ENCODE measurements around the gene MOBP. TPM values are rescaled to one million over a fixed set of nuclear protein-coding genes. Genes with fewer than 3 reads are reported as not detected.
"Not testable (repeated sequence)": the region's sequence is repeated elsewhere in the genome, so short reads cannot be mapped to it uniquely, and the experiment has no call there.

The MOBP gene
- total and polyA plus RNA-seq, 2 of the 4 experiments (the other 2 are of a cell fraction) = not detected

GRCh38 chr3:39457361-39457760 is 10.1 kb upstream of the MOBP start:
- H3K27ac ChIP-seq (ENCODE audit: insufficient read depth, low read length) = no peak overlapping the region
- H3K9ac ChIP-seq (ENCODE audit: low read depth, low read length) = no peak overlapping the region
- 60% methylated on average over 1 of the region's 9 CpGs; no CpG with 5 or more reads in 1 of the 2 experiments for WGBS, 2 experiments (ENCODE audit: extremely low coverage in 2 of 2, insufficient read length in 1 of 2)
- H2BK5ac ChIP-seq (ENCODE audit: low read depth, low read length, poor library complexity, severe bottlenecking) = no peak overlapping the region
- CTCF ChIA-PET = no interaction called here
- H2BK120ac ChIP-seq (ENCODE audit: low read depth, low read length) = no peak overlapping the region
- no peak overlapping the region for H2BK15ac ChIP-seq (ENCODE audit: low read depth, low read length)
- H3K36me3 ChIP-seq (ENCODE audit: control insufficient read depth, insufficient read depth, low read length) = no peaks in the 10 kb centered on the region
- H2BK20ac ChIP-seq (ENCODE audit: low read depth, low read length) = no peak overlapping the region
- H3K56ac ChIP-seq (ENCODE audit: extremely low read depth, insufficient read depth, low read length) = no peak overlapping the region
- TF ChIP-seq MAFK (IDR thresholded peaks at IDR 0.05; ENCODE audit: low read depth, low read length) = no peak
- TF ChIP-seq, protein P1, sequence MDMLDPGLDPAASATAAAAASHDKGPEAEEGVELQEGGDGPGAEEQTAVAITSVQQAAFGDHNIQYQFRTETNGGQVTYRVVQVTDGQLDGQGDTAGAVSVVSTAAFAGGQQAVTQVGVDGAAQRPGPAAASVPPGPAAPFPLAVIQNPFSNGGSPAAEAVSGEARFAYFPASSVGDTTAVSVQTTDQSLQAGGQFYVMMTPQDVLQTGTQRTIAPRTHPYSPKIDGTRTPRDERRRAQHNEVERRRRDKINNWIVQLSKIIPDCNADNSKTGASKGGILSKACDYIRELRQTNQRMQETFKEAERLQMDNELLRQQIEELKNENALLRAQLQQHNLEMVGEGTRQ (IDR thresholded peaks at IDR 0.05; ENCODE audit: low read depth, low read length) = no peak
- TF ChIP-seq FOS (IDR thresholded peaks at IDR 0.05; ENCODE audit: low read depth, low read length) = no peak
- no peak for TF ChIP-seq NFE2L2 (IDR thresholded peaks at IDR 0.05; ENCODE audit: low read depth, low read length)
- TF ChIP-seq CEBPB (IDR thresholded peaks at IDR 0.05; ENCODE audit: low read depth, low read length) = no peak
- H4K20me1 ChIP-seq (ENCODE audit: insufficient read depth, low read length) = no peaks in the 10 kb centered on the region
- BruUV-seq (replicated peaks) = no TSS peak
- no peak overlapping the region for H2AFZ ChIP-seq (replicated peaks; ENCODE audit: low read length, poor library complexity)
- DNase-seq (no peak), ATAC-seq (ENCODE audit: low read depth) (no peak)
- no peaks in the 10 kb centered on the region for H3K79me1 ChIP-seq (ENCODE audit: low read depth in 1 of 2, low read length in 2 of 2)
- no peak overlapping the region for H3K23ac ChIP-seq (ENCODE audit: low read depth, low read length)
- H3K4me3 ChIP-seq (ENCODE audit: insufficient read depth, low read depth, low read length) = no peak overlapping the region
- H2AK9ac ChIP-seq (replicated peaks; ENCODE audit: low read depth, low read length, poor library complexity) = no peak overlapping the region
- no peak overlapping the region for H4K91ac ChIP-seq (ENCODE audit: insufficient read depth, low read depth, low read length)
- H3K9me3 ChIP-seq (ENCODE audit: control insufficient read depth, insufficient read depth, low read length) = no peaks in the 10 kb centered on the region
- H3K27me3 ChIP-seq (ENCODE audit: control insufficient read depth, insufficient read depth, low read length) = no peaks in the 10 kb centered on the region
- no peak overlapping the region for H3K14ac ChIP-seq (replicated peaks; ENCODE audit: low read depth, low read length)
- dilution Hi-C loops (cut with HindIII; ENCODE audit: low sequenced_read_pairs, unreplicated experiment) = no loop called here
- intact Hi-C loops (cut with micrococcal nuclease) = no loop called here
- no peaks in the 10 kb centered on the region for H3K4me1 ChIP-seq (ENCODE audit: control insufficient read depth, insufficient read depth, low read length)
- POLR2A ChIA-PET (ENCODE audit: unreplicated experiment) = no interaction called here
- no peak overlapping the region for H2AK5ac ChIP-seq (ENCODE audit: low read depth, low read length)
- in situ Hi-C loops (cut with MboI; ENCODE audit: low sequenced_read_pairs) = no loop called here
- H4K8ac ChIP-seq (ENCODE audit: low read depth in 2 of 2, low read length in 2 of 2) = no peak overlapping the region
- H3K4ac ChIP-seq (ENCODE audit: low read depth, low read length) = no peak overlapping the region
- no peak overlapping the region for H3K4me2 ChIP-seq (ENCODE audit: low read depth, low read length)
- H3K18ac ChIP-seq (ENCODE audit: low read depth, low read length) = no peak overlapping the region
- H3K9me1 ChIP-seq (ENCODE audit: insufficient read depth, low read length) = no peaks in the 10 kb centered on the region
- H4K5ac ChIP-seq (ENCODE audit: low read depth, low read length) = no peak overlapping the region

DNA sequence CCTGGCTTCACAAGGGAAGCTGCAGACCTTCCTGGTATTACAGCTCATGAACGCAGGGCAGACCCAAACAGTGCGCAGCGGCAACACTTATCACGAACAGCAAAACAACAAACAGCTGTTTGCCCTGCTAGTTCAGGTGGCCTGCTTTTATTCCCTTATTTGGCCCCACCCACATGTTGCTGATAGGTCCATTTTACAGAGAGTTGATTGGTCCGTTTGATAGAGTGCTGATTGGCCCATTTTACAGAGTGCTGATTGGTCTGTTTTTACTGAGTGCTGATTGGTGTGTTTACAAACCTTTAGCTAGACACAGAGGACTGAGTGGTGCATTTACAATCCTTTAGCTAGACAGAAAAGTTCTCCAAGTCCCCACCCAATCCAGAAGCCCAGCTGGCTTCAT is 8.9 kb upstream of the MOBP start:
- dilution Hi-C loops (cut with HindIII; ENCODE audit: low sequenced_read_pairs, unreplicated experiment) = not testable (repeated sequence)

More for the DNA sequence above, 8.9 kb upstream of the MOBP start:
- BruUV-seq (replicated peaks); H3K27ac ChIP-seq (ENCODE audit: insufficient read depth, low read length); H2BK120ac ChIP-seq (ENCODE audit: low read depth, low read length); H2AK5ac ChIP-seq (ENCODE audit: low read depth, low read length); H3K36me3 ChIP-seq (ENCODE audit: control insufficient read depth, insufficient read depth, low read length); in situ Hi-C loops (cut with MboI; ENCODE audit: low sequenced_read_pairs); H3K9me1 ChIP-seq (ENCODE audit: insufficient read depth, low read length); H3K18ac ChIP-seq (ENCODE audit: low read depth, low read length); H4K20me1 ChIP-seq (ENCODE audit: insufficient read depth, low read length); H4K5ac ChIP-seq (ENCODE audit: low read depth, low read length); H2BK20ac ChIP-seq (ENCODE audit: low read depth, low read length); H3K4me2 ChIP-seq (ENCODE audit: low read depth, low read length); H2AK9ac ChIP-seq (replicated peaks; ENCODE audit: low read depth, low read length, poor library complexity); H3K27me3 ChIP-seq (ENCODE audit: control insufficient read depth, insufficient read depth, low read length); H2BK5ac ChIP-seq (ENCODE audit: low read depth, low read length, poor library complexity, severe bottlenecking); H3K9ac ChIP-seq (ENCODE audit: low read depth, low read length); H3K14ac ChIP-seq (replicated peaks; ENCODE audit: low read depth, low read length); H2AFZ ChIP-seq (replicated peaks; ENCODE audit: low read length, poor library complexity); H3K23ac ChIP-seq (ENCODE audit: low read depth, low read length); DNase-seq; H3K4me3 ChIP-seq (ENCODE audit: insufficient read depth, low read depth, low read length); H3K9me3 ChIP-seq (ENCODE audit: control insufficient read depth, insufficient read depth, low read length); ATAC-seq (ENCODE audit: low read depth); intact Hi-C loops (cut with micrococcal nuclease); CTCF ChIA-PET; H3K4me1 ChIP-seq (ENCODE audit: control insufficient read depth, insufficient read depth, low read length); H3K4ac ChIP-seq (ENCODE audit: low read depth, low read length); H2BK15ac ChIP-seq (ENCODE audit: low read depth, low read length); H3K79me1 ChIP-seq (ENCODE audit: low read depth in 1 of 2, low read length in 2 of 2); H3K56ac ChIP-seq (ENCODE audit: extremely low read depth, insufficient read depth, low read length); POLR2A ChIA-PET (ENCODE audit: unreplicated experiment); H4K91ac ChIP-seq (ENCODE audit: insufficient read depth, low read depth, low read length); H4K8ac ChIP-seq (ENCODE audit: low read depth in 2 of 2, low read length in 2 of 2): not testable (repeated sequence)
- no CpG with 5 or more reads among the region's 5 CpGs for WGBS, 2 experiments (ENCODE audit: extremely low coverage in 2 of 2, insufficient read length in 1 of 2)
